Endothelial cell of umbilical vein (primary cell): ENCODE results near the gene ITPR1. TPM values are rescaled to one million over a fixed set of nuclear protein-coding genes. Genes with fewer than 3 reads are reported as not detected.

Experiments
- BruUV-seq: library from RNA; stranded (reverse); fragments of 400-500 nt; replicated peaks from 2 replicates; lab custom pipeline; 2021; lab: Mats Ljungman, UMichigan
- CTCF ChIA-PET: fragments of 300-600, 350-600 bp; sonication (Branson Sonifier 250); formaldehyde crosslinking; loops from one replicate; lab custom pipeline; 2021; ENCODE audit warnings: antibody characterized with exemption, inconsistent platforms; lab: Charles Lee
- POLR2A ChIA-PET: fragments of 300-600, 350-600 bp; sonication (Branson Sonifier 250); formaldehyde crosslinking; loops from one replicate; lab custom pipeline; 2021; ENCODE audit warnings: antibody characterized with exemption, inconsistent platforms; lab: Charles Lee
- DNase-seq: peaks from one replicate; pipeline ENCODE4 v3.0.0-alpha.2; 2011; ENCODE audit warnings: low read depth, low spot score
- FAIRE-seq: peaks from 2 replicates; lab custom pipeline; 2011; peaks lifted over from hg19 to GRCh38; lab: Jason Lieb, UNC
- H2AFZ ChIP-seq: 2 replicates; pipeline ENCODE4 v1.6.0; 2012; ENCODE audit warnings: low read depth, low read length, control low read depth, inconsistent platforms
- H3K27ac ChIP-seq: 2 replicates; pipeline ENCODE4 v1.5.1; 2011; ENCODE audit warnings: low read depth, mild to moderate bottlenecking, control low read depth, low read length, moderate library complexity; ENCODE audit not compliant: insufficient read depth
- H3K27me3 ChIP-seq, 2 experiments: 2 replicates each; pipeline versions ENCODE4 v1.6.0 to v1.6.1; 2011; ENCODE audit warnings: low read length in 2 of 2, mixed read lengths in 1 of 2; ENCODE audit not compliant: control insufficient read depth in 2 of 2, insufficient read depth in 2 of 2
- H3K36me3 ChIP-seq, 2 experiments: 2 replicates in 1 of 2; 3 replicates in 1 of 2; pipeline ENCODE4 v1.5.1; 2011; ENCODE audit warnings: low read length in 2 of 2, mild to moderate bottlenecking in 1 of 2, moderate library complexity in 1 of 2; ENCODE audit not compliant: control insufficient read depth in 2 of 2, insufficient read depth in 2 of 2; ENCODE audit errors: extremely low read depth in 1 of 2
- H3K4me1 ChIP-seq: 3 replicates; pipeline ENCODE4 v1.5.1; 2011; ENCODE audit warnings: mild to moderate bottlenecking, low read length; ENCODE audit not compliant: control insufficient read depth, insufficient read depth; ENCODE audit errors: extremely low read depth
- H3K4me2 ChIP-seq: 2 replicates; pipeline ENCODE4 v1.6.1; 2011; ENCODE audit warnings: low read length, control low read depth, mixed read lengths; ENCODE audit not compliant: insufficient read depth
- H3K4me3 ChIP-seq, 3 experiments: fragments of 200-600 bp in 1 of 3; sonication (generic), shearing (Covaris generic) in 1 of 3; replicated peaks in 1 of 3; 2 replicates each; pipeline ENCODE4 v1.5.1; 2011 to 2016; ENCODE audit warnings: control low read depth in 3 of 3, low read length in 3 of 3, mild to moderate bottlenecking in 2 of 3, inconsistent platforms in 1 of 3, low read depth in 1 of 3, moderate library complexity in 1 of 3; ENCODE audit not compliant: insufficient read depth in 1 of 3
- H3K79me2 ChIP-seq: 2 replicates; pipeline ENCODE4 v1.6.0; 2012; ENCODE audit warnings: low read length, inconsistent platforms; ENCODE audit not compliant: control insufficient read depth, insufficient read depth
- H3K9ac ChIP-seq: replicated peaks from 2 replicates; pipeline ENCODE3; 2011; ENCODE audit warnings: low read length, control low read depth; ENCODE audit not compliant: insufficient read depth; ENCODE audit errors: extremely low read depth
- H3K9me1 ChIP-seq: replicated peaks from 3 replicates; pipeline ENCODE4 v1.6.0; 2011; ENCODE audit warnings: mild to moderate bottlenecking, low read length; ENCODE audit not compliant: control insufficient read depth, insufficient read depth; ENCODE audit errors: extremely low read depth
- H3K9me3 ChIP-seq: replicated peaks from 2 replicates; pipeline ENCODE4 v1.5.1; 2012; ENCODE audit warnings: low read length, inconsistent platforms; ENCODE audit not compliant: control insufficient read depth, insufficient read depth
- H4K20me1 ChIP-seq: replicated peaks from 2 replicates; pipeline ENCODE3; 2011; ENCODE audit warnings: mild to moderate bottlenecking, low read length; ENCODE audit not compliant: control insufficient read depth, insufficient read depth; ENCODE audit errors: extremely low read depth
- CTCF ChIP-seq, 2 donors: IDR thresholded peaks; 1 replicate in 1 of 2; 2 replicates in 1 of 2; pipeline ENCODE4 v1.5.1; 2011; ENCODE audit warnings: low read length in 2 of 2, mild to moderate bottlenecking in 2 of 2, moderate library complexity in 2 of 2, control low read depth in 1 of 2, inconsistent platforms in 1 of 2, low read depth in 1 of 2; ENCODE audit not compliant: insufficient read depth in 1 of 2; ENCODE audit errors: extremely low read depth in 1 of 2
- EZH2 ChIP-seq: IDR thresholded peaks from 2 replicates; pipeline ENCODE4 v1.6.1; 2012; ENCODE audit warnings: borderline replicate concordance, low read depth, mild to moderate bottlenecking, moderate library complexity, low read length, inconsistent platforms; ENCODE audit not compliant: severe bottlenecking
- FOS ChIP-seq: IDR thresholded peaks from 2 replicates; pipeline ENCODE4 v1.6.1; 2011; ENCODE audit warnings: mild to moderate bottlenecking, low read length, moderate library complexity, borderline replicate concordance; ENCODE audit not compliant: insufficient read depth
- GATA2 ChIP-seq: IDR thresholded peaks from 2 replicates; pipeline ENCODE4 v1.7.0; 2011; ENCODE audit warnings: low read depth, mild to moderate bottlenecking, moderate library complexity, mixed read lengths, low read length; ENCODE audit not compliant: insufficient read length, insufficient read depth
- JUN ChIP-seq: IDR thresholded peaks from 2 replicates; pipeline ENCODE4 v1.6.1; 2011; ENCODE audit warnings: borderline replicate concordance, low read depth; ENCODE audit not compliant: insufficient read length, insufficient read depth
- MAX ChIP-seq: IDR thresholded peaks from 2 replicates; pipeline ENCODE4 v1.6.1; 2011; ENCODE audit not compliant: insufficient read depth, insufficient read length
- MYC ChIP-seq: IDR thresholded peaks from one replicate; pipeline ENCODE4 v1.6.1; 2011; ENCODE audit warnings: mild to moderate bottlenecking, low read depth, low read length
- POLR2A ChIP-seq: IDR thresholded peaks from 2 replicates; pipeline ENCODE4 v1.6.1; 2012; ENCODE audit warnings: low read depth, mild to moderate bottlenecking, control low read depth, low read length
- POLR2AphosphoS5 ChIP-seq: IDR thresholded peaks from 2 replicates; pipeline ENCODE4 v1.6.1; 2012; ENCODE audit warnings: low read depth, mild to moderate bottlenecking, control low read depth, low read length, moderate library complexity; ENCODE audit not compliant: insufficient read depth
- dilution Hi-C: fragments of 300-500 bp; cut with MboI; formaldehyde crosslinking; loops from one replicate; pipeline ENCODE4 v1.15.0; 2019; ENCODE audit warnings: low sequenced_read_pairs; ENCODE audit not compliant: extremely low pct_ligation_motif_present
- intact Hi-C: fragments of 100-400 bp; cut with micrococcal nuclease; formaldehyde crosslinking; loops from one replicate; pipeline ENCODE4 v1.10.0; 2022
- polyA plus RNA-seq, 4 experiments: library from polyadenylated mRNA; depleted of rRNA in 3 of 4; stranded (reverse) in 3 of 4; unstranded in 1 of 4; fragments of >200 nt; gene quantifications; 2 replicates each; pipeline versions ENCODE4 v1.2.1 to v1.2.3, GENCODE V29; 2011 to 2012; ENCODE audit warnings: missing spikeins in 1 of 4
- total RNA-seq: library from RNA; stranded (reverse); gene quantifications from 2 replicates; pipeline ENCODE4 v1.2.3, GENCODE V29; 2021

ITPR1 gene
- total and polyA plus RNA-seq, 2 donors (not counting 3 experiments of a cell fraction or from before 2014, with no cell fraction given): 5.1 to 16.1 TPM

- intact Hi-C loops (no loop called here), dilution Hi-C loops (no loop called here)
- no peak for DNase-seq
- ChIA-PET POLR2A (no interaction called here), CTCF (interaction anchor here (1.1 to 1.6 kb wide), 5 partner anchors 9 to 178 kb away, joined by 3 to 5 read pairs (median 4); partner anchors contain the start of gene ITPR1)
- H2AFZ ChIP-seq: no peak overlapping the region
- no peak overlapping the region for H3K4me3 ChIP-seq
- no peak overlapping the region for H3K27ac ChIP-seq
- no peak overlapping the region for H3K9ac ChIP-seq
- TF ChIP-seq MAX (no peak), POLR2AphosphoS5 (no peak), GATA2 (no peak)
- FAIRE-seq: no peak
- H3K4me1 ChIP-seq: peaks cover 19% of the 10 kb centered on the region
- no peaks in the 10 kb centered on the region for H3K79me2 ChIP-seq
- no TSS peak for BruUV-seq
- no peaks in the 10 kb centered on the region for H3K27me3 ChIP-seq
- no peak overlapping the region for H3K4me2 ChIP-seq
- no peaks in the 10 kb centered on the region for H4K20me1 ChIP-seq
- H3K9me3 ChIP-seq: no peaks in the 10 kb centered on the region
- H3K9me1 ChIP-seq: no peaks in the 10 kb centered on the region
- no peaks in the 10 kb centered on the region for H3K36me3 ChIP-seq
Measured at GRCh38 chr3:4528819-4529600, 35.9 kb downstream of the ITPR1 start.

GRCh38 chr3:4529876-4530588 is 36.9 kb downstream of the ITPR1 start:
- dilution Hi-C loops (no loop called here), intact Hi-C loops (no loop called here)
- DNase-seq (no peak), FAIRE-seq (no peak)
- Histone ChIP-seq H3K27ac (no peak overlapping the region), H3K4me3 (no peak overlapping the region), H3K36me3 (no peaks in the 10 kb centered on the region), H3K27me3 (no peaks in the 10 kb centered on the region), H3K4me1 (peaks cover 14% of the 10 kb centered on the region), H2AFZ (no peak overlapping the region), H3K9me1 (no peaks in the 10 kb centered on the region), H3K9ac (no peak overlapping the region), H3K4me2 (no peak overlapping the region), H3K9me3 (no peaks in the 10 kb centered on the region), H3K79me2 (no peaks in the 10 kb centered on the region), H4K20me1 (no peaks in the 10 kb centered on the region)
- ChIA-PET CTCF (interaction anchor here (0.5 to 1.6 kb wide), 4 partner anchors 37 to 179 kb away, joined by 3 to 5 read pairs (median 4); partner anchors contain the start of gene ITPR1), POLR2A (no interaction called here)
- TF ChIP-seq POLR2A: no peak
- TF ChIP-seq CTCF (IDR thresholded peaks at IDR 0.05; ENCODE audit: extremely low read depth in 1 of 2, insufficient read depth in 1 of 2, low read depth in 1 of 2, low read length in 2 of 2): no peak
- TF ChIP-seq EZH2: no peak
- no peak for TF ChIP-seq MYC
- TF ChIP-seq FOS: no peak
- no peak for TF ChIP-seq POLR2AphosphoS5
- TF ChIP-seq GATA2: no peak
- no peak for TF ChIP-seq JUN
- no peak for TF ChIP-seq MAX
- BruUV-seq: no TSS peak
